Esophagus squamous epithelium (tissue), 5 donors: Measurements from ENCODE around the gene WIZ. TPM values are rescaled to one million over a fixed set of nuclear protein-coding genes. Genes with fewer than 3 reads are reported as not detected.
A peak's percentile ranks its signal among the peaks of the same experiment; 100 is the strongest.

Experiments used
- DNase-seq: peaks from one replicate; lab custom pipeline; 2025; lab: John Stamatoyannopoulos, UW
- H3K27ac ChIP-seq, 4 donors: fragments of 200-600 bp; sonication (generic); one replicate each; pipeline ENCODE4 v1.5.1; 2016 to 2019; ENCODE audit warnings: mild to moderate bottlenecking in 1 of 4
- H3K27me3 ChIP-seq, 4 donors: fragments of 200-600 bp; sonication (generic); 1 replicate in 3 of 4; 2 replicates in 1 of 4; pipeline versions ENCODE4 v1.5.1 to v1.6.0; 2017 to 2021; ENCODE audit warnings: antibody characterized with exemption in 1 of 4
- H3K36me3 ChIP-seq, 3 donors: fragments of 200-600 bp; sonication (generic); one replicate each; pipeline ENCODE4 v1.5.1; 2016 to 2019
- H3K4me1 ChIP-seq, 3 donors: fragments of 200-600 bp; sonication (generic); one replicate each; pipeline ENCODE4 v1.5.1; 2017 to 2019
- H3K4me3 ChIP-seq, 4 donors: fragments of 200-600 bp; sonication (generic); 1 replicate in 3 of 4; 2 replicates in 1 of 4; pipeline ENCODE4 v1.5.1; 2016 to 2019; ENCODE audit warnings: mild to moderate bottlenecking in 2 of 4, moderate library complexity in 1 of 4
- H3K9me3 ChIP-seq, 3 donors: fragments of 200-600 bp; sonication (generic); one replicate each; pipeline ENCODE4 v1.5.1; 2016 to 2019
- CTCF ChIP-seq, 6 experiments: fragments of 450-650 bp in 4 of 6; fragments of 200-600 bp in 2 of 6; sonication (generic) in 2 of 6; IDR thresholded peaks; one replicate each; pipeline ENCODE4 v1.5.1; 2016 to 2019; ENCODE audit warnings: antibody characterized with exemption in 6 of 6, mild to moderate bottlenecking in 4 of 6, moderate library complexity in 4 of 6
- POLR2A ChIP-seq, 4 donors: fragments of 450-650 bp; IDR thresholded peaks; one replicate each; pipeline ENCODE4 v1.6.1; 2017; ENCODE audit warnings: antibody characterized with exemption in 4 of 4, mild to moderate bottlenecking in 4 of 4, moderate library complexity in 3 of 4
- WGBS, 2 donors: methylation state at CpG; one replicate each; pipeline ENCODE4 v1.1.5; 2018; 5-methylcytosine and 5-hydroxymethylcytosine counted together
- intact Hi-C: fragments of 100-400 bp; cut with DNase I; formaldehyde crosslinking; loops from one replicate; pipeline ENCODE4 v1.15.0; 2022
- total RNA-seq, 4 donors: library from RNA; depleted of rRNA; stranded (reverse); fragments of >200 nt; gene quantifications; one replicate each; pipeline ENCODE4 v1.1.0, GENCODE V29; 2016
- donor health status: DM: yes; HTN: yes; CAD: no.

Gene WIZ
- total RNA-seq, 4 donors from 2014 or later = 17.2 to 36.5 (median 30.0) TPM

GRCh38 chr19:15452111-15453047 lies 2.6 kb upstream of the WIZ start:
- WGBS, 2 donors = 8 to 27% methylated on average over 8 to 18 of the region's 37 CpGs
- H3K9me3 ChIP-seq = no peaks in the 10 kb centered on the region
- intact Hi-C loops = loop anchor here (10.0 kb wide), 1 partner anchor 102 kb away; no protein-coding TSS in a partner anchor
- TF ChIP-seq POLR2A (IDR thresholded peaks at IDR 0.05) = peak in 2 of 4 donors; percentile 38 to 70
- TF ChIP-seq CTCF (IDR thresholded peaks at IDR 0.05) = no peak
- no peak for DNase-seq
- peak overlapping the region; percentile 2 to 77 (median 56) for H3K27ac ChIP-seq
- H3K4me3 ChIP-seq = peak overlapping the region; percentile 8 to 69 (median 47)
- peaks cover 0 to 45% (median 3%) of the 10 kb centered on the region in 4 donors for H3K27me3 ChIP-seq
- peaks cover 20 to 45% (median 30%) of the 10 kb centered on the region in 3 donors for H3K4me1 ChIP-seq
- no peaks in the 10 kb centered on the region for H3K36me3 ChIP-seq

- DNase-seq = no peak
- no peak for TF ChIP-seq POLR2A (IDR thresholded peaks at IDR 0.05)
- TF ChIP-seq CTCF (IDR thresholded peaks at IDR 0.05) = no peak
- Histone ChIP-seq H3K27ac (peak overlapping the region in 3 of 4 donors; percentile 40 to 94 (median 91)), H3K4me3 (no peak overlapping the region), H3K9me3 (no peaks in the 10 kb centered on the region), H3K36me3 (no peaks in the 10 kb centered on the region), H3K4me1 (peaks cover 14 to 30% (median 22%) of the 10 kb centered on the region in 3 donors), H3K27me3 (peaks cover 0 to 26% (median 0%) of the 10 kb centered on the region in 4 donors)
- intact Hi-C loops = loop anchor here (10.0 kb wide), 1 partner anchor 104 kb away; no protein-coding TSS in a partner anchor
- WGBS, 2 donors = 86 to 97% methylated on average over 1 of the region's 1 CpG
Measured at GRCh38 chr19:15450528-15450890, 753 bp upstream of the WIZ start.

- Histone ChIP-seq H3K9me3 (no peaks in the 10 kb centered on the region), H3K4me3 (peak overlapping the region; percentile 43 to 88 (median 70)), H3K27ac (peak overlapping the region; percentile 76 to 94 (median 86)), H3K36me3 (no peaks in the 10 kb centered on the region), H3K27me3 (peaks cover 0 to 11% (median 0%) of the 10 kb centered on the region in 4 donors), H3K4me1 (peaks cover 14 to 30% (median 22%) of the 10 kb centered on the region in 3 donors)
- DNase-seq = no peak
- TF ChIP-seq CTCF (IDR thresholded peaks at IDR 0.05) (no peak), POLR2A (IDR thresholded peaks at IDR 0.05) (no peak)
- 11 to 23% methylated on average over 3 to 7 of the region's 43 CpGs for WGBS, 2 donors
- intact Hi-C loops = no loop called here
Measured at GRCh38 chr19:15448778-15449619, 757 bp downstream of the WIZ start.

GRCh38 chr19:15448044-15448777 lies 1.5 kb downstream of the WIZ start:
- DNase-seq = no peak
- no peaks in the 10 kb centered on the region for H3K36me3 ChIP-seq
- peak overlapping the region in 1 of 4 donors; percentile 91 for H3K27ac ChIP-seq
- 53 to 61% methylated on average over 13 to 15 of the region's 17 CpGs for WGBS, 2 donors
- intact Hi-C loops = no loop called here
- H3K27me3 ChIP-seq = peaks cover 0 to 3% (median 0%) of the 10 kb centered on the region in 4 donors
- no peak for TF ChIP-seq POLR2A (IDR thresholded peaks at IDR 0.05)
- no peak for TF ChIP-seq CTCF (IDR thresholded peaks at IDR 0.05)
- no peak overlapping the region for H3K4me3 ChIP-seq
- H3K4me1 ChIP-seq = peaks cover 11 to 26% (median 17%) of the 10 kb centered on the region in 3 donors
- no peaks in the 10 kb centered on the region for H3K9me3 ChIP-seq
